ENCODE measurements around the gene GRB10. TPM values are rescaled to one million over a fixed set of nuclear protein-coding genes. Genes with fewer than 3 reads are reported as not detected.
"Not testable (repeated sequence)": the region's sequence is repeated elsewhere in the genome, so short reads cannot be mapped to it uniquely, and the experiment has no call there.

GRB10 gene
- total and polyA plus RNA-seq, 9 donors: 10.7 to 18.9 (median 12.2) TPM

DNA sequence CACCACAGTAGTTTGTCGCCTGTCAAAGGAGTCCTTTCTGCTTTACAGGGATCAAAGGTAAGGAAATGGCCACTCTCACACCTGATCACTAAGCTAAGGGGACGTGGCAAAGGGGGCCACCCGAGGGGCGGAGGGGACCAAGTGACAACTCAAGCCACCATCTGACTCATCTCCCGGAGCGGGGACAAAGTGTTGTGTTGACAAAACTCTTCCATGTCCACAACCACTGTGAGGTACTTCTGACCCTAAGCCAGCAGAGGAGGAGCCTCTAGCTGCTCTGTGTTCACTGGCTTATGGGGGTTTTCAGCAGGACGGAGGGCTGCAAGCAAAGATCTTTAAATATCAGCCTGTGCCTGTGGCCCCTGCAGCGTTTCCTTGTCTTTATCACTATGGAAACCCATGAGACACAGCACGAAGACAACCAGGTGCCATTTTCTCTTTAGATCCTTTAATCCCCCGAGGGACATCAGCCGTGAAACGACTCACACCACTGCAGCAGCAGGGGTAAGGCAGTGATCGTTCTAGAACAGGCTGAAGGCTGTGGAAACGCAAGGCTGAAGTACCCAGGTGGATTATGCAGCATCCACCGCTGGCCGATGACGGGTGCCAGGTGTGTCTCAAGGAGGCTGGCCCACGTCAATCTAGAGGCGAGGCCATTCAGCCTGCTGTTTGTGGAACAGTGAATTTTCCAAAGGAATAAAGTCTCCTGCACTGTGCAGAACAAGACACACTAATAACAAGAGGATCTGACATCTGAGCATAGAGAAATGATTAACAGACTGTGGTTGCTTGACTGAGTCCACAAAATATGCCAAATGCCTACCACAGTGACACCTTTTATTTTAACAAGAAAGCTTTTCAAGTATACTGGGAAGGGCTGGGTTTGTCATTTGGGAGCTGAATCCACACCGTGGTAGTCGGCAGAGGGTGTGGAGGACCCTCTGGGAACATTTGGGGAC, 190.9 kb downstream of the GRB10 start:
- DNase-seq: no peak
- WGBS (ENCODE audit: insufficient coverage): 36% methylated on average over 10 of the region's 21 CpGs

GRCh38 chr7:50591098-50591479, 191.6 kb downstream of the GRB10 start:
- WGBS (ENCODE audit: insufficient coverage): 70% methylated on average over 2 of the region's 5 CpGs
- Histone ChIP-seq H3K27me3 (ENCODE audit: control insufficient read depth, insufficient read depth, low read length) (no peaks in the 10 kb centered on the region), H3K4me1 (ENCODE audit: control insufficient read depth, insufficient read depth, low read length) (no peaks in the 10 kb centered on the region), H3K36me3 (ENCODE audit: control insufficient read depth, insufficient read depth, low read length) (no peaks in the 10 kb centered on the region), H3K9me3 (replicated peaks; ENCODE audit: control insufficient read depth, low read depth, low read length) (no peaks in the 10 kb centered on the region), H3K4me3 (ENCODE audit: low read length) (no peak overlapping the region), H3K27ac (ENCODE audit: low read length) (no peak overlapping the region)
- no peak for DNase-seq

More for the DNA sequence above, 190.9 kb downstream of the GRB10 start:
- no peaks in the 10 kb centered on the region for H3K4me1 ChIP-seq (ENCODE audit: control insufficient read depth, insufficient read depth, low read length)
- no peak overlapping the region for H3K4me3 ChIP-seq (ENCODE audit: low read length)
- H3K27ac ChIP-seq (ENCODE audit: low read length): no peak overlapping the region
- H3K36me3 ChIP-seq (ENCODE audit: control insufficient read depth, insufficient read depth, low read length): no peaks in the 10 kb centered on the region
- no peaks in the 10 kb centered on the region for H3K27me3 ChIP-seq (ENCODE audit: control insufficient read depth, insufficient read depth, low read length)
- no peaks in the 10 kb centered on the region for H3K9me3 ChIP-seq (replicated peaks; ENCODE audit: control insufficient read depth, low read depth, low read length)

DNA sequence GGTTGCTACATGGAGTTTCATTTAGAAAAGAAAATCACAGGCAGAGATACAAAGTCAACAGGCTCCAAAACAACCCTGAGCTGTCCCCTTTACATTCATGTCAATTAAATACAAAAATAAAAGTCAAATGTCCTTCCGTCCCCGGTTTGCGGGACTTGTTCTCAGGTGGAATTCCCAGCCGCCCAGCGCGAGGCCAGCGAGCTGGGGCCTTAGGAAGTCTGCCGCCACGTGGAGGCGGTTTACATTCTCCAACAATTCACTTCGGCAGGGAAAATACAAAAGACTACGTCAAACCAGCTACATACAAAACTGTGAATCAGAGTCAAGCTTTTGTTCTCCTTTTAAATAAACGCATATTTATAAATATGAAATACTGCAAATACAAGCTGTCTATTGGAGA, 192.2 kb downstream of the GRB10 start:
- no peak for DNase-seq
- Histone ChIP-seq H3K4me1 (ENCODE audit: control insufficient read depth, insufficient read depth, low read length) (no peaks in the 10 kb centered on the region), H3K27me3 (ENCODE audit: control insufficient read depth, insufficient read depth, low read length) (no peaks in the 10 kb centered on the region), H3K9me3 (replicated peaks; ENCODE audit: control insufficient read depth, low read depth, low read length) (no peaks in the 10 kb centered on the region), H3K36me3 (ENCODE audit: control insufficient read depth, insufficient read depth, low read length) (no peaks in the 10 kb centered on the region), H3K27ac (ENCODE audit: low read length) (no peak overlapping the region), H3K4me3 (ENCODE audit: low read length) (no peak overlapping the region)
- WGBS (ENCODE audit: insufficient coverage): 90% methylated on average over 10 of the region's 13 CpGs

- H3K4me1 ChIP-seq (ENCODE audit: control insufficient read depth, insufficient read depth, low read length): no peaks in the 10 kb centered on the region
- H3K9me3 ChIP-seq (replicated peaks; ENCODE audit: control insufficient read depth, low read depth, low read length): no peaks in the 10 kb centered on the region
- DNase-seq: no peak
- H3K4me3 ChIP-seq (ENCODE audit: low read length): no peak overlapping the region
- no peaks in the 10 kb centered on the region for H3K27me3 ChIP-seq (ENCODE audit: control insufficient read depth, insufficient read depth, low read length)
- H3K36me3 ChIP-seq (ENCODE audit: control insufficient read depth, insufficient read depth, low read length): no peaks in the 10 kb centered on the region
- 72% methylated on average over 2 of the region's 2 CpGs for WGBS (ENCODE audit: insufficient coverage)
- no peak overlapping the region for H3K27ac ChIP-seq (ENCODE audit: low read length)
Measured at GRCh38 chr7:50589364-50589763, 193.3 kb downstream of the GRB10 start.

DNA sequence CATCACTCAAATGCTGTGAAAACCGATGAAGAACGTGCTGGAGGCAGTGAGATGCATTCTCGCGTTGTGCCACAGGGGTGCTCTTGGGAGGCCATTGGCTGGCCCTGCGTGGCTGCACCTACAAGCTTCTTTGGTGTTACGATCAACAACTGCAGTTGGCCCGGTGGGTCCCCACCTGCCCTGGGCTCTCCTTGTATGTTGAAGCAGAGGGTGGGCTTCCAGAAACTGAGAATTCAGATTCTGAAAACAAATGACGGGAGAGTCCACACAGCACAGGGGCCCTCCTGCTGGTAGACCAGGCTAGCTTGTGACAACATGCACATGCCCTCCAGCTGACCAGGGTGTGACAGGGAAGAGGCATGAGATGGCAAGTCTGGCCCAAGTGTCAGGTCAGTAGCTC, 193.8 kb downstream of the GRB10 start:
- Histone ChIP-seq H3K4me3 (ENCODE audit: low read length) (no peak overlapping the region), H3K36me3 (ENCODE audit: control insufficient read depth, insufficient read depth, low read length) (no peaks in the 10 kb centered on the region), H3K27me3 (ENCODE audit: control insufficient read depth, insufficient read depth, low read length) (no peaks in the 10 kb centered on the region), H3K27ac (ENCODE audit: low read length) (no peak overlapping the region), H3K9me3 (replicated peaks; ENCODE audit: control insufficient read depth, low read depth, low read length) (peaks cover 1% of the 10 kb centered on the region), H3K4me1 (ENCODE audit: control insufficient read depth, insufficient read depth, low read length) (no peaks in the 10 kb centered on the region)
- no peak for DNase-seq
- WGBS (ENCODE audit: insufficient coverage): 83% methylated on average over 7 of the region's 8 CpGs

DNA sequence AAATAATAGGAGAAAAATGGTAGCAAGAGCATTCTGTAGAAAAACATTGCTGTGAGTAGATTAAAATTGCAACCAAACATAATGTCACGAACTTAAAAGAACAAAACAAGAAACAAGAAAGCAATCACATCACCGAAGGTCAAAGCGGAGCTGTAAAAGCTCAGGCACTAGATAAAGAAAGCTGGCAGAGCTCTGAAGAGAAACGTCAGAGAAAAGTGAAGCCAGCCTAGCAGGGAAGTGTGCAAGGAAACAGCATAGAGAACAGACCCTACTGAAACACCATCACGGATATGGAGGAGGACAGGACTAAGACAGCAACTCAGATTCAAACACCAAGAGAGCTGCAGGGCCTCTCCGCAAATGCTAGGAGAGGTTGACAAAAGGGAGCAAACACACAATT, 195.0 kb downstream of the GRB10 start:
- no peak for DNase-seq
- H3K4me3 ChIP-seq (ENCODE audit: low read length): no peak overlapping the region
- WGBS (ENCODE audit: insufficient coverage): 50% methylated on average over 1 of the region's 6 CpGs
- no peaks in the 10 kb centered on the region for H3K36me3 ChIP-seq (ENCODE audit: control insufficient read depth, insufficient read depth, low read length)
- peaks cover 6% of the 10 kb centered on the region for H3K9me3 ChIP-seq (replicated peaks; ENCODE audit: control insufficient read depth, low read depth, low read length)
- H3K4me1 ChIP-seq (ENCODE audit: control insufficient read depth, insufficient read depth, low read length): no peaks in the 10 kb centered on the region
- H3K27me3 ChIP-seq (ENCODE audit: control insufficient read depth, insufficient read depth, low read length): no peaks in the 10 kb centered on the region
- H3K27ac ChIP-seq (ENCODE audit: low read length): no peak overlapping the region

- Histone ChIP-seq H3K4me3 (ENCODE audit: low read length) (no peak overlapping the region), H3K9me3 (replicated peaks; ENCODE audit: control insufficient read depth, low read depth, low read length) (peaks cover 6% of the 10 kb centered on the region), H3K27me3 (ENCODE audit: control insufficient read depth, insufficient read depth, low read length) (no peaks in the 10 kb centered on the region), H3K4me1 (ENCODE audit: control insufficient read depth, insufficient read depth, low read length) (no peaks in the 10 kb centered on the region), H3K27ac (ENCODE audit: low read length) (no peak overlapping the region), H3K36me3 (ENCODE audit: control insufficient read depth, insufficient read depth, low read length) (no peaks in the 10 kb centered on the region)
- DNase-seq: no peak
- WGBS (ENCODE audit: insufficient coverage): 75% methylated on average over 4 of the region's 5 CpGs
Measured at GRCh38 chr7:50584793-50585408, 197.8 kb downstream of the GRB10 start.

DNA sequence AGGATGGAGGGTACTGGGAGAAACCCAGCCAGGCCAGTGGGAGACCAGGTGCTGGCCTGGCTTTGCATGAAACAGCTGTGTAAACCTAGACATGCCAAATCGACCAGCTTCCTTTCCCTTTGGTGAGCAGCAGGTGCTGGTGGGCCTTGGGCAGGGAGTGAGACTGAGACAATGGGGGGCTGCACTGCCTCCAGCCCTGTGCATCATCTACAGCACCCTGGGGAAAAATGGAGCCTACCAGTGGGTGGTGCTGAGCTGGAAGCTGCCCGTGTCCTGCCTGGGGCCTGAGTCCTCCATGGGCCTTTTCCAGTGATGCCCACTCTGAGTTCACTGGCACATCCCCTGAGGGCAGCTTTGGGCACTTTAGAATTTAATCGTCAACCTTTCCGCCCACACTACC, 198.3 kb downstream of the GRB10 start:
- Histone ChIP-seq H3K4me3 (ENCODE audit: low read length) (no peak overlapping the region), H3K27ac (ENCODE audit: low read length) (no peak overlapping the region), H3K4me1 (ENCODE audit: control insufficient read depth, insufficient read depth, low read length) (no peaks in the 10 kb centered on the region), H3K36me3 (ENCODE audit: control insufficient read depth, insufficient read depth, low read length) (no peaks in the 10 kb centered on the region), H3K27me3 (ENCODE audit: control insufficient read depth, insufficient read depth, low read length) (no peaks in the 10 kb centered on the region), H3K9me3 (replicated peaks; ENCODE audit: control insufficient read depth, low read depth, low read length) (peaks cover 6% of the 10 kb centered on the region)
- DNase-seq: no peak
- 67% methylated on average over 1 of the region's 4 CpGs for WGBS (ENCODE audit: insufficient coverage)

- H3K36me3 ChIP-seq (ENCODE audit: control insufficient read depth, insufficient read depth, low read length); H3K9me3 ChIP-seq (replicated peaks; ENCODE audit: control insufficient read depth, low read depth, low read length); H3K4me1 ChIP-seq (ENCODE audit: control insufficient read depth, insufficient read depth, low read length); H3K27me3 ChIP-seq (ENCODE audit: control insufficient read depth, insufficient read depth, low read length); H3K27ac ChIP-seq (ENCODE audit: low read length); DNase-seq; H3K4me3 ChIP-seq (ENCODE audit: low read length): not testable (repeated sequence)
- WGBS (ENCODE audit: insufficient coverage): 80% methylated on average over 1 of the region's 4 CpGs
Measured at GRCh38 chr7:50583295-50583694, 199.4 kb downstream of the GRB10 start.

DNA sequence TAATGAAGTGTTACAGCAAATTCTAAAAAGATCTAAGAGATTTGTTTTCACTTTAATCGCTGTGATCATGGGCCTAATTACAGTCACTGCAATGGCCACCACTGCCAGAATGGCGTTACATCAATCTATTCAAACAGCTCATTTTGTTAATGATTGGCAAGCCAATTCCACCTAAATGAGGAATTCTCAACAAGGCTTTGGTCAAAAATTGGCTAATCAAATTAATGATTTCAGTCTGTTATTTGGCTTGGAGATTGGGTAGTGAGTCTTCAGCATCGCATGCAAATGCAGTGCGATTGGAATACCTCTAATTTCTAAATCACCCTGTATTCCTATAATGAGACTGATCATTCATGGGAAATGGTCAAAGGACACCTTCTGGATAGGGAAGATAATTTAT, 200.4 kb downstream of the GRB10 start:
- not testable (repeated sequence) for DNase-seq; H3K36me3 ChIP-seq (ENCODE audit: control insufficient read depth, insufficient read depth, low read length); H3K4me1 ChIP-seq (ENCODE audit: control insufficient read depth, insufficient read depth, low read length); H3K27ac ChIP-seq (ENCODE audit: low read length); H3K9me3 ChIP-seq (replicated peaks; ENCODE audit: control insufficient read depth, low read depth, low read length); H3K27me3 ChIP-seq (ENCODE audit: control insufficient read depth, insufficient read depth, low read length); H3K4me3 ChIP-seq (ENCODE audit: low read length)
- 80% methylated on average over 1 of the region's 4 CpGs for WGBS (ENCODE audit: insufficient coverage)

Measured in muscle of leg (tissue), 11 donors.